Thymus (tissue), 11 donors: ENCODE measurements around the gene SS18. TPM values are rescaled to one million over a fixed set of nuclear protein-coding genes. Genes with fewer than 3 reads are reported as not detected.

Experiments used
- DNase-seq, 9 donors: peaks; one replicate each; pipeline ENCODE4 v3.0.0-alpha.2; 2013; ENCODE audit warnings: low spot score in 9 of 9, low read depth in 6 of 9, missing footprints in 1 of 9
- H3K27ac ChIP-seq, 2 donors: one replicate each; pipeline ENCODE4 v1.5.1; 2013; ENCODE audit warnings: control low read depth in 1 of 2, low read depth in 1 of 2, low read length in 1 of 2, mild to moderate bottlenecking in 1 of 2, moderate library complexity in 1 of 2
- H3K27me3 ChIP-seq, 2 donors: one replicate each; pipeline ENCODE4 v1.5.1; 2013; ENCODE audit warnings: low read length in 1 of 2; ENCODE audit not compliant: control insufficient read depth in 2 of 2, insufficient read depth in 1 of 2
- H3K36me3 ChIP-seq, 2 donors: one replicate each; pipeline ENCODE4 v1.5.1; 2013; ENCODE audit warnings: low read length in 1 of 2, mild to moderate bottlenecking in 1 of 2, moderate library complexity in 1 of 2; ENCODE audit not compliant: control insufficient read depth in 2 of 2, insufficient read depth in 2 of 2
- H3K4me1 ChIP-seq, 2 donors: one replicate each; pipeline ENCODE4 v1.5.1; 2013; ENCODE audit warnings: low read length in 2 of 2; ENCODE audit not compliant: control insufficient read depth in 2 of 2, insufficient read depth in 2 of 2
- H3K4me3 ChIP-seq, 2 donors: one replicate each; pipeline ENCODE4 v1.5.1; 2013; ENCODE audit warnings: low read length in 2 of 2, control low read depth in 1 of 2, mild to moderate bottlenecking in 1 of 2
- H3K9me3 ChIP-seq, 2 donors: one replicate each; pipeline ENCODE4 v1.5.1; 2013; ENCODE audit warnings: low read length in 1 of 2, mild to moderate bottlenecking in 1 of 2; ENCODE audit not compliant: control insufficient read depth in 2 of 2, insufficient read depth in 1 of 2
- WGBS: extraction: QIAGEN DNeasy Blood & Tissue Kit; methylation state at CpG from one replicate; pipeline ENCODE4 v1.1.7; 2013; 5-methylcytosine and 5-hydroxymethylcytosine counted together
- polyA plus RNA-seq: library from polyadenylated mRNA; stranded (reverse); fragments of 200-250 nt; gene quantifications from one replicate; pipeline ENCODE4 v1.2.3, GENCODE V29; 2013
- total RNA-seq: library from RNA; stranded (reverse); fragments of 120-200 nt; gene quantifications from one replicate; pipeline ENCODE4 v1.2.4, GENCODE V29; 2013
- donor health status: healthy.

Gene SS18
- total and polyA plus RNA-seq, 2 donors: 49.3 to 51.2 TPM

DNA sequence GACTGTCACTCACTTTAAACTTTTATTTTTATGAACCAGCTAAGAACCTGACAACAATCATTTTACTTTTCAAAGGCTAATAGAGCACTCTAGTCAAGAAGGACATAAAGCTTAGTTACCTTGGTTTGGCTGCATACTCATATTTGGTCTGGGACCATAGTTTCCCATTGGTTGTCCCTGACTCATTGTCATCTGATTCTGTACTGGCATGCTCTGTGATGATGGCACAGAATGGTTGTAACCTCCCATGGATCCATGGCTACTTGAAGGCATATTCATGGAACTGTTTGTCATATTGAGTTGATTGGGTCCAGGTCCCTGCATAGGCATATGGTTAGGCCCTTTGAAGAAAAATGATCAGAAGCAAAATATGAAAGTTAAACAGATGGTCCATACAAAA is 37.9 kb downstream of the SS18 start:
- H3K27me3 ChIP-seq: no peaks in the 10 kb centered on the region
- no peaks in the 10 kb centered on the region for H3K4me1 ChIP-seq
- no peak overlapping the region for H3K4me3 ChIP-seq
- H3K27ac ChIP-seq: no peak overlapping the region
- peaks cover 14 to 39% of the 10 kb centered on the region in 2 donors for H3K36me3 ChIP-seq
- H3K9me3 ChIP-seq: no peaks in the 10 kb centered on the region
- DNase-seq: no peak

- no peaks in the 10 kb centered on the region for H3K27me3 ChIP-seq
- WGBS: 96% methylated on average over 1 of the region's 1 CpG
- no peaks in the 10 kb centered on the region for H3K4me1 ChIP-seq
- peaks cover 10 to 33% of the 10 kb centered on the region in 2 donors for H3K36me3 ChIP-seq
- no peak overlapping the region for H3K4me3 ChIP-seq
- no peaks in the 10 kb centered on the region for H3K9me3 ChIP-seq
- no peak for DNase-seq
- H3K27ac ChIP-seq: no peak overlapping the region
Measured at GRCh38 chr18:26051843-26052242, 38.6 kb downstream of the SS18 start.

DNA sequence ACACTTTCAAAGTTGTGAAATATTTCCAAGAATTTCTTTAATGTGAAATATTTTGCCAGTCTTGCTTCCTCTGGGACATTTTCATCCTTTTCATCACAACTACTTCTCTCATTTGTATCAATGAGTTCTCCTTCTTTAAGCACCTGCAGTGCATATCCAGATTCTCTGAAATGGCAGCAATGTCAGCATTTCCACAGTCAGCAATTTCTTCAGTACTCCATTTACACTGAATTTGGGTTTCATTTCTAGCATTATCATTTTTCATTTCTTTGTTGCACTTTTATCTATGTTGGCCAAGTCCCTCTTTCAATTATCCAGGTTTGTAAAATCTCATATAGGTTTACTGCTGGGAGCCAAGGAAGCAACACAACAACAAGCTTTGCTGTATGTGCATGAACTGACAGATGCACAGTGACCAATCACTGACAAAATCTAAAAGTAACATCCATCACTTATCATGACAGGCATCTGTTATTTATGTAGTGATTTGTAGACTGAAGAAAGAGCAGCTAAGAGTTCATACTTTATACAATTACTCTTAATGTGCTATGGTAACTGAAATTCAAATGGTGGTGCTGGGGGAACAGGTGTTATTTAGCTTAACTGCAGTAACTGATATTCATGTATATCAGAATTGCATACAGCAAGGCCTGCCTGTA is 43.9 kb downstream of the SS18 start:
- no peaks in the 10 kb centered on the region for H3K9me3 ChIP-seq
- DNase-seq: no peak
- no peaks in the 10 kb centered on the region for H3K4me1 ChIP-seq
- peaks cover 7 to 16% of the 10 kb centered on the region in 2 donors for H3K36me3 ChIP-seq
- no peak overlapping the region for H3K27ac ChIP-seq
- H3K4me3 ChIP-seq: no peak overlapping the region
- no peaks in the 10 kb centered on the region for H3K27me3 ChIP-seq

DNA sequence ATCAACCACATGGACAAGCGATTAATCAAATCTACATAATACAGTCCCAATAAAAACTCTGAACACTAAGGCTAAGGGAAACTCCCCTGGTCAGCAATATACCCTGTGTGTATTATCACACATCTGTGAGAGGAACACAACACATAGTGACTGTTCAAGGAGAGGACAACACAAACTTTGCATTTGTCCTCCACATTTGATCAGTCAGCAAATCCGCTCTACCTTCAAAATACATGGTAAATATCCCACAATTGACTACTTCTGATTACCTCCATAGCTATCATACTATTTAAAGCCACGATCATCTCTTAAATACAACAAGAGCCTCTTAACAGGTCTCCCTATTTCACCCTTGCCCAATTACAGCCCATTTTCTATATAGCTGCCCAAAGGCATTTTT is 45.6 kb downstream of the SS18 start:
- DNase-seq: no peak
- no peaks in the 10 kb centered on the region for H3K4me1 ChIP-seq
- H3K9me3 ChIP-seq: no peaks in the 10 kb centered on the region
- H3K4me3 ChIP-seq: no peak overlapping the region
- H3K36me3 ChIP-seq: peaks cover 5 to 12% of the 10 kb centered on the region in 2 donors
- no peak overlapping the region for H3K27ac ChIP-seq
- WGBS: over 99% methylated on average over 3 of the region's 3 CpGs
- H3K27me3 ChIP-seq: no peaks in the 10 kb centered on the region

DNA sequence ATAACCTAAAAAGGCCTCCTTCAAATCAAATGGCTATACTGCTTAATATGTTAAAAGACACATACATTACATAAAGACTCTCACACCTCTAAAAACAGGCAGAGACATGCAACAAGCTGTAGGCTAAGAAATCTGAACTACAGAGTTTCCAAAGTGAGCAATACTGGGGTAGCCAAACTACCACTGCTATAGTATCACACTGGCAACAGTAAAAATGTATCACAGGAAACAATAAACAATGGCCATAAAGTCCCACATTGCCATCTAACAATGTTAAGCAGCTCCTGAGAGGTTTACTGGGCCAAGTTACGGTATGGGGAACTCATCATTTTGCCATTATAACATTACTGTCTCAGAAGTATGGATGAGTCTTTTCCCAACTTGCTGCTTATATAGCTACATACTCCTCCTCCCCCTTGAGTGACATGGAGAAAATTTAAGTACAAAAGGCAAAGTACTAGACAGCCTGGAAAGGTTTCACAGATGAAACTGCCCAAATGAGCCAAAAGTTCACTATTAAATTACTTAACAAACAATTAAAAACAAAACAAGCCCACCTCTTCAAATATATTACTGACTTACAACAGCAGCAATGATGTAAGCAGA is 50.3 kb downstream of the SS18 start:
- H3K36me3 ChIP-seq: peaks cover under 1 to 18% of the 10 kb centered on the region in 2 donors
- DNase-seq: no peak
- H3K4me3 ChIP-seq: no peak overlapping the region
- WGBS: 93% methylated on average over 1 of the region's 1 CpG
- no peaks in the 10 kb centered on the region for H3K4me1 ChIP-seq
- no peaks in the 10 kb centered on the region for H3K27me3 ChIP-seq
- H3K27ac ChIP-seq: no peak overlapping the region
- H3K9me3 ChIP-seq: no peaks in the 10 kb centered on the region

DNA sequence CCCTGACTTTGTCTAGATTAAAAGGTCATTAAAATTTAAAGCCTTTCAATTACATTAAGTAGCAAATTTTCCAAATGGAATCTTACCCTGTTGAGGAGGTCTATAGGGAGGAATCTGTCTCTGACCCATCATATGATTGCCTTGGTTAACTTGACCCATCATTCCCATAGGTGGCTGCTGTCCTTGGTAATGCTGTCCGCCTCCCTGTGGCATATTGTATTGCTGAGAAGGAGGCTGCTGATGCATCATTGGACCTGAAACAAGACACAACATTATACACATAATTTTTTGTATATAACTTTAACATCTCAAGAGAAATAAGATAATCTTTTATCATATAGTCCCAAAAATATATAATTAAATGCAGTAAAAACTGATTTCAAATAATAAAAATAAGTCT is 51.2 kb downstream of the SS18 start:
- H3K4me1 ChIP-seq: no peaks in the 10 kb centered on the region
- no peaks in the 10 kb centered on the region for H3K27me3 ChIP-seq
- 100% methylated on average over 1 of the region's 1 CpG for WGBS
- DNase-seq: no peak
- H3K4me3 ChIP-seq: no peak overlapping the region
- no peaks in the 10 kb centered on the region for H3K9me3 ChIP-seq
- H3K27ac ChIP-seq: no peak overlapping the region
- H3K36me3 ChIP-seq: peaks cover 4 to 21% of the 10 kb centered on the region in 2 donors

- DNase-seq: no peak
- H3K27me3 ChIP-seq: no peaks in the 10 kb centered on the region
- H3K4me3 ChIP-seq: no peak overlapping the region
- peaks cover 11 to 40% of the 10 kb centered on the region in 2 donors for H3K36me3 ChIP-seq
- no peak overlapping the region for H3K27ac ChIP-seq
- H3K9me3 ChIP-seq: no peaks in the 10 kb centered on the region
- no peaks in the 10 kb centered on the region for H3K4me1 ChIP-seq
Measured at GRCh38 chr18:26036635-26037034, 53.8 kb downstream of the SS18 start.

DNA sequence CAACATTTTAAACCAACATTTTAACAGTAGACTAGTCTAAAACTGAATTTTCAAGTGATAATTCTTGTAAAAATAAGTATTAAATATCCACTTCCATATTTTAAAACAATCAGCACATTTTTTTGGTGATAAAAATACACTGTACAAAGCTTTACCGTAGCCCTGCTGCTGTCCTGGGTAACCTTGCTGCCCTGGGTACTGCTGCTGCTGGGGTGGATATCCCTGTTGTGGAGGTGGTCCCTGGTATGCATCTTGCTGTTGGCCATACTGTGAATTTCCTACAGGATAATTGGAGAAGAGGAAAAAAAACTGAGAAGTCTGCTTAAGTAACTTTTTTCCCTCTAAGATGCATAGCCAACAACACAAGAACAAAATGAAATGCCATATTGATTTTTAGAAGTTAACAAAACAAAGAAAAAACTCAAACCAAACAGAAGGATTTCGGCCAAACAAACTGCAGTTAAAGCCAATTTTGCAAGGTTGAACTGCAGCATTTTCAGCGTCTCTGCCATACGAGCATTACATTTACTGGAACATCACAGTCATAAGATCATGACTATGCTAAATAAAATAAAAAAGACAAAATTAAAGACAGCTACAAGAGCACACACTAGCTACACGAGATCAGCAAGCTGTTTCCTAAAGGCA is 55.4 kb downstream of the SS18 start:
- no peaks in the 10 kb centered on the region for H3K9me3 ChIP-seq
- H3K36me3 ChIP-seq: peaks cover 12 to 56% of the 10 kb centered on the region in 2 donors
- H3K4me3 ChIP-seq: no peak overlapping the region
- H3K27me3 ChIP-seq: no peaks in the 10 kb centered on the region
- no peaks in the 10 kb centered on the region for H3K4me1 ChIP-seq
- WGBS: 95% methylated on average over 5 of the region's 5 CpGs
- no peak for DNase-seq
- H3K27ac ChIP-seq: no peak overlapping the region

- WGBS: 98% methylated on average over 1 of the region's 1 CpG
- no peaks in the 10 kb centered on the region for H3K4me1 ChIP-seq
- no peak for DNase-seq
- no peaks in the 10 kb centered on the region for H3K27me3 ChIP-seq
- H3K9me3 ChIP-seq: no peaks in the 10 kb centered on the region
- peaks cover 4 to 50% of the 10 kb centered on the region in 2 donors for H3K36me3 ChIP-seq
- H3K4me3 ChIP-seq: no peak overlapping the region
- no peak overlapping the region for H3K27ac ChIP-seq
Measured at GRCh38 chr18:26022585-26022984, 67.8 kb downstream of the SS18 start.
